ENCODE data around the gene DPP10.

DPP10 gene

DNA sequence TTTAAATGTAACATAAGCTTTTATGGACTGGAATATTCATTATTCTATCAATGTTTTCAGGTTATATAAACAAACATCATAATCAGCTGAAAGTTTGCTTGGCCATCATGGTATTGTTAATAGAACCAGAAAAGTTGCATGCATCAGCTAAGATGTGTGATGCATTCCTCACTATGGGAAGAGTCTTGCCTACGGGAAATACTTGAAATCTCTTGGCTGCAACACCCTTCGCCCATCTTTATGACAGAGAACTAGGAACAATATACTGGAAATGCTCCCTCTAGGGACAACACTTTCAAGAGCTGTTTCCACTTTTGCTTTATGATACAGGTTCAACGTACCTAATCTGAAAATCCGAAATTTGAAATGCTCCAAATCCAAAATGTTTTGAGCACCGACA, 1390.8 kb downstream of the DPP10 start:
- TF ChIP-seq, protein P1, sequence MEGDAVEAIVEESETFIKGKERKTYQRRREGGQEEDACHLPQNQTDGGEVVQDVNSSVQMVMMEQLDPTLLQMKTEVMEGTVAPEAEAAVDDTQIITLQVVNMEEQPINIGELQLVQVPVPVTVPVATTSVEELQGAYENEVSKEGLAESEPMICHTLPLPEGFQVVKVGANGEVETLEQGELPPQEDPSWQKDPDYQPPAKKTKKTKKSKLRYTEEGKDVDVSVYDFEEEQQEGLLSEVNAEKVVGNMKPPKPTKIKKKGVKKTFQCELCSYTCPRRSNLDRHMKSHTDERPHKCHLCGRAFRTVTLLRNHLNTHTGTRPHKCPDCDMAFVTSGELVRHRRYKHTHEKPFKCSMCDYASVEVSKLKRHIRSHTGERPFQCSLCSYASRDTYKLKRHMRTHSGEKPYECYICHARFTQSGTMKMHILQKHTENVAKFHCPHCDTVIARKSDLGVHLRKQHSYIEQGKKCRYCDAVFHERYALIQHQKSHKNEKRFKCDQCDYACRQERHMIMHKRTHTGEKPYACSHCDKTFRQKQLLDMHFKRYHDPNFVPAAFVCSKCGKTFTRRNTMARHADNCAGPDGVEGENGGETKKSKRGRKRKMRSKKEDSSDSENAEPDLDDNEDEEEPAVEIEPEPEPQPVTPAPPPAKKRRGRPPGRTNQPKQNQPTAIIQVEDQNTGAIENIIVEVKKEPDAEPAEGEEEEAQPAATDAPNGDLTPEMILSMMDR (IDR thresholded peaks at IDR 0.05; ENCODE audit: control insufficient read depth, extremely low read depth, insufficient read depth): no peak

DNA sequence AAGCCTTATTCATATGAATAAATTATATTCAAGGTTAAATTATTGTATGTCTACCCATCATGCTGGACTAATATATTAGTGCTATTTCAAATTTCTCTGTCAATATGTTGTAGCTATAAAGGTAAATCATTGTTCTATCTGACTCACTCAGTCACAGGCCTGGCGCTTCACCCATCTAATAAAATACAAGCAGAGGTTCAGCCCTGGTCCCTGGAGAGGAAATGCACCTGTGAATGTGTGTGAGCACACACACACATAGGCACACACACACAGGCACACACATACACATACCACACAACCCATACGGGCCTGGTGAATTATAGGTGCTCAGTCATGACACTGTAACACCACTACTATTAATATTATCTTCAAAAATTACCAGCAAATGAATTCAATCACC, 1396.1 kb downstream of the DPP10 start:
- TF ChIP-seq, protein P1 (IDR thresholded peaks at IDR 0.05; ENCODE audit: control insufficient read depth, extremely low read depth, insufficient read depth): no peak
- no peak for DNase-seq (ENCODE audit: low read depth)
- H3K4me3 ChIP-seq (ENCODE audit: low read depth, low read length): no peak overlapping the region

More for the DNA sequence above, 1390.8 kb downstream of the DPP10 start:
- H3K4me3 ChIP-seq (ENCODE audit: low read depth, low read length): no peak overlapping the region
- DNase-seq (ENCODE audit: low read depth): no peak

DNA sequence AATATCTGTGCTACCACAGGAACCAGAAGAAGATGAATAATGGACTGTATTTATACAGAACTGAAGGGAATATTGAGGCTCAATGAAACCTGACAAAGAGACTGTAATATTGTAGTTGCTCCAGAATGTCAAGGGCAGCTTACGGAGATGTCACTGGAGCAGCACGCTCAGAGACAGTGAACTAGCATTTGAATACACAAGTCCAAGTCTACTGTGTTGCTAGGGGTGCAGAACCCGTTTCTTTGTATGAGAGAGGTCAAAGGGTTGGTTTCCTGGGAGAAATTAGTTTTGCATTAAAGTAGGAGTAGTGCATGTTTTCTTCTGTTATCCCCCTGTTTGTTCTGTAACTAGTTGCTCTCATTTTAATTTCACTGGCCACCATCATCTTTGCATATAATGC, 1399.9 kb downstream of the DPP10 start:
- no peak overlapping the region for H3K4me3 ChIP-seq (ENCODE audit: low read depth, low read length)
- TF ChIP-seq, protein P1 (IDR thresholded peaks at IDR 0.05; ENCODE audit: control insufficient read depth, extremely low read depth, insufficient read depth): no peak
- DNase-seq (ENCODE audit: low read depth): no peak

DNA sequence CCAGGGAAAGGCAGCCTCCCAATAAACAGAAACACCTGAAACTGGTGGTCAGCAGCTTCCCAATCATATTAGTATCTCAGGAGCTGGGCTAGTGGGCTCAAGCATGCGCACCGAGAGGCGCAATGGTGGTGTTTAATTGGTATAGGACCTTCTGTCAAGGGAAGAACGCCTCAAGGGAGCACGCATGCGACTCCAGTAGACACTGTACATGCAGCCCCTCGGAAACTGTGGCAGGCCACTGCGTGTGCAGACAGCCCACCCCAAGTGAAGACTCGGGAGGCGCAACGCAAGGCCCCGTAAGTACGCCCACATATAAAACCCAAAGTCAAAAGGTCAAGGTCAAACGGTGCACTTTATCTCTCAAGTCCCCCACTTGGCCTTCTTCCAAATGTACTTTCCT, 1405.8 kb downstream of the DPP10 start:
- TF ChIP-seq, protein P1 (IDR thresholded peaks at IDR 0.05; ENCODE audit: control insufficient read depth, extremely low read depth, insufficient read depth): no peak
- H3K4me3 ChIP-seq (ENCODE audit: low read depth, low read length): no peak overlapping the region
- no peak for DNase-seq (ENCODE audit: low read depth)

DNA sequence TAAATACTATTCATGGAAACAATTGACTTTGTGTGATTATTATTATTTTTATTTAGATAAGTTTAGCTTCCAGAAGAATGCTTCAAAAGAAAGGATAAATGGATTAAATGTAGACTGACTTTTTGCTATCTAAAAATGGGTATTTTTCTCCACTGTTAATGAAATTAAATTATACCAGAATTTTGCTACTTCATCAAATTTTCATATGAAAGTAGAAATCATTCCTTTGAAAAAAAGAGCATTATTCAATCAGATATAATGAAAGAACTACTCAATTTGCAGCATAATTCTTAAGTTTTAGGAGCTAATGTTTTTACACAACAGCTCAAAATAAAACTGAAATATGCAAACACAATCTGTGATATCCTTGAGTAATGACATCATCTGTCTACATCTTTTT, 1424.6 kb downstream of the DPP10 start:
- TF ChIP-seq, protein P1 (IDR thresholded peaks at IDR 0.05; ENCODE audit: control insufficient read depth, extremely low read depth, insufficient read depth): no peak
- no peak for DNase-seq (ENCODE audit: low read depth)
- H3K4me3 ChIP-seq (ENCODE audit: low read depth, low read length): no peak overlapping the region

DNA sequence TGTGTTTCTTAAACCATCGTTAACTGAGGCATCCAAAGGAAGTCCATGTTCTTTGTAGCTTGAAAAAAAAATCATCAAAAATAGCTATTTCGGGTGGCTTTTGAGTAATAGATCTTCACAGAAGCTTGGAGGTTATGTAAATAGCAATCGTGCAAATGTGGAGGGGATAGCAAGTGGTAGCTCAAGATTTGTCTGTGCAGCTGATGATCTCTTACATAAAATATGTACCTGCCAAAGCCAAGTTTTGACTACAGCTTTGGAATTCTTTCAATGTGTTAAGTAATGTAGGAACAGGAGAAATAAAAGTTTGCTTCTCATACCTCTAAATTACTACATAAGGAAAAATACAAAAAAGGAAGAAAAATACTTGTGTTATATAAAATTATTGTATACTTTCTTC, 1432.0 kb downstream of the DPP10 start:
- no peak for DNase-seq (ENCODE audit: low read depth)
- TF ChIP-seq, protein P1 (IDR thresholded peaks at IDR 0.05; ENCODE audit: control insufficient read depth, extremely low read depth, insufficient read depth): no peak

DNA sequence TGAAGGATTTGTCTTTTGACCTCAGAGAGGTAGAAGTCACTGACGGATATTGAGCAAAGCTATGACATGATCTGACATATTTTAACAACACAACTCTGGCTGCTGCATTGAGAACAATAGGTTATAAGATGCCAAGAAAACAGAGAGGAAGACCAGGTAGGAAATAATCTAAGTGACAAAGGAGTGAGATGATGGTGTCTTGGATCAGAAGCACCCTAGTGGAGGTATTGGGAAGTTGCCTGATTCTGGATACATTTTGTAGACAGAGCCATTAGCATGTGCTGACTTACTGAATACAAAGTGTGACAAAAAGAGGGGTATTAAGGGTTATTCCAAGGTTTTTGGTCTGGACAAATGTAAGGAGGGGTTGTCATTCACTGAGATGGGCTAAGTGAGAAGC, 1438.1 kb downstream of the DPP10 start:
- TF ChIP-seq, protein P1 (IDR thresholded peaks at IDR 0.05; ENCODE audit: control insufficient read depth, extremely low read depth, insufficient read depth): no peak
- DNase-seq (ENCODE audit: low read depth): no peak
- no peak overlapping the region for H3K4me3 ChIP-seq (ENCODE audit: low read depth, low read length)

More for the DNA sequence above, 1432.0 kb downstream of the DPP10 start:
- H3K4me3 ChIP-seq (ENCODE audit: low read depth, low read length): no peak overlapping the region
